Activated T-cell treated with anti-CD3 and anti-CD28 coated beads, Interleukin-2, amount 50 U/mL, for 1 hour (primary cell): Measurements from ENCODE around the gene RIF1.
"Not testable (repeated sequence)": the region's sequence is repeated elsewhere in the genome, so short reads cannot be mapped to it uniquely, and the experiment has no call there.

ENCODE experiments used
- DNase-seq: peaks from one replicate; pipeline ENCODE4 v3.0.0-alpha.2; 2020

The RIF1 gene

DNA sequence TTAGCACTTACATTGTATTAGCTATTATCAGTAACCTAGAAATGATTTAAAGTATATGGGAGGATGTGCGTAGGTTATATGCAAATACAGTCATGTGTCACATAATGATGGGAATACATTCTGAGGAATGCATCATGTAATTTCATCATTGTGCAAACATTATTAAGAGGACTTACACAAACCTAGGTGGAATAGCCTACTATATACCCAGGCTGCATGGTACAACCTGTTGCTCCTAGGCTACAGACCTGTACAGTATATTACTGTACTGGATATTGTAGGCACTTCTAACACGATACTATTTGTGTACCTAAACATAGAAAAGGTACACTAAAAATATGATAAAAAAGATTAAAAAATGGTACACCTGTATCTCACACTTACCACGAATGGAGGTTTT lies 7.9 kb downstream of the RIF1 start:
- DNase-seq, result no peak

DNA sequence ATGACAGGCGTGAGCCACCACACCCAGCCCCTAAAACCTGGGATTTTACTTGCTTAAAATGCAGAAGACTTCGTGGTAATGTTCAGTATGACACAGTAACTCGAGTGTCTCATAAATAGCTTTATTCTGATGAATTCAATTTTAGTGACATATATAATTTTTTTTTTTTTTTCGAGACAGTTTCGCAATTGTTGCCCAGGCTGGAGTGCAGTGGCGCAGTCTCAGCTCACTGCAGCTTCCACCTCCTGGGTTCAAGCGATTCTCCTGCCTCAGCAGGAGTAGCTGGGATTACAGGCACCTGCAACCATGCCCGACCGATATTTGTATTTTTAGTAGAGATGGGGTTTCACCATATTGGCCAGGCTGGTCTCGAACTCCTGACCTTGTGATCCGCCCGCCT lies 12.0 kb downstream of the RIF1 start:
- not testable (repeated sequence) for DNase-seq

DNA sequence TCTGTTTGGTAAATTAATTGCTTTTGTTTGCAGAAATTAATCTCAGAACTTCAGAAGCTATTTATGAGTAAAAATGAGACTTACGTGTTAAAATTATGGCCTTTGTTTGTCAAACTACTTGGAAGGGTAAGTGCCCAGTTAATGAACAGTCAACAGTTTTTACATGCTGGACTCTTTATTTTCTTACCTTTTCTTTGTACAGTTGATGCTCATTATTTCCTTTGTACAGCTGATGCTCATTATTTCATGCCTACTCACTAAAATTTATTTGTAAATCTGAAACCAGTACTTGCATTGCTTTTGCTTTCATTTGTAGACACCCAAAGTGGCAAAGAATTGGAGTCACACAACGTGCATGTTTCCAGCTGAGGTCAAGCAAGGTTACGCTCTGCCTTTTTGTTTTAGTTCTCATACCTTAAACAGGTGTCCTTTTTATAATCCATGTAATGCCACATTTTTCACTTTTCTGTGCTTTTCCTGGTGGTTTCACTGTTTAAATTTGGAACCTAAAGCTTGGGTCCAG lies 13.3 kb downstream of the RIF1 start:
- DNase-seq, result no peak

DNA sequence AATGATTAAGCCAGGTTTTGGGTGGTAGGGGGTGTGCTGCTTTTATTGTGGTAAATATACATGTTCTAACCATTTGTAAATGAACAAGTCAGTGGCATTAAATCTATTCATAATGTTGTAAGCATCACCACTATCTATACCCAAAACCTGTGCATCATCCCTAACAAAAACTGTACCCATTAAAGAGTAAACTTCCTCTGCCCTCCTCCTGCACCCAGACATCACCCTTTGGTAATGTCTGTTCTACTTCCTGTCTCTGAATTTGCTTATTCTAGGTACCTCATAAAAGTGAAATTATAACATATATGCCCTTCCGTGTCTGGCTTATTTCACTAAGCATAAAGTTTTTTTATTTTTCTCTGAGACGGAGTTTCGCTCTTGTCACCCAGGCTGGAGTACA lies 14.1 kb downstream of the RIF1 start:
- DNase-seq, result no peak

DNA sequence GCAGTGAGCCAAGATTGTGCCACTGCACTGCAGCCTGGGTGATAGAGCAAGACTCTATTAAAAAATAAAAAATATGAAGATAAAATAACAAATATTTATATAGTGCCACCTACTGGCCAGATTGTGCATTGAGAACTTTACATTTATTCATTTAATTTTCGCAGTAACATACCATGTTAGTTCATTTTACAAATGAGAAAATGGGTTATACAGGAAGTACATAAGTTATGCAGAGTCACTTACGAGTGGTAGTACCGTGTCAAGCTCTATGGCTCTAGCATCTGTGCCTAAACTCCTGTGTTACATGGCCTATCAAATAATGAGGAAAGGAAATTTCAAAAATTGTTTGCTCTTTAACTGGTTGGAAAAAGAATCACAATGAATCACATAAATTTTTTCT lies 27.9 kb downstream of the RIF1 start:
- no peak for DNase-seq

DNA sequence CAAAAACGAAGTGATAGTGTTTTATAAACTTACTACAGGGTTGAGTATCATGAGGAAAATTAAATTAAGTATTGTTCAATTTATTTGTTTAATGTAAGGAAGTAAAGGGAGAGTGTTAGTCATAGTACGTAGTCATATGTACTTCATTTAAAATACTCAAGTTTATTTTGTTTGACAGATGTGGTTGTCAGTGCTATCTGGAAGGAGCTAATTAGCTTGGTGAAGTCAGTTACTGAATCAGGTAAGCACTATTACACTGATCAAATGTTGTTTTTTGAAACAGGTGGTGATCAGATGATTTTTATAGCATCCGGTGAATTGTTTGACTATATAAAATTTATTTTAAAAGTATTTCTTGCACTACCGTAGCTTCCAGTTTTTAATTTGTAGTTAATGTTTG lies 28.8 kb downstream of the RIF1 start:
- no peak for DNase-seq

DNA sequence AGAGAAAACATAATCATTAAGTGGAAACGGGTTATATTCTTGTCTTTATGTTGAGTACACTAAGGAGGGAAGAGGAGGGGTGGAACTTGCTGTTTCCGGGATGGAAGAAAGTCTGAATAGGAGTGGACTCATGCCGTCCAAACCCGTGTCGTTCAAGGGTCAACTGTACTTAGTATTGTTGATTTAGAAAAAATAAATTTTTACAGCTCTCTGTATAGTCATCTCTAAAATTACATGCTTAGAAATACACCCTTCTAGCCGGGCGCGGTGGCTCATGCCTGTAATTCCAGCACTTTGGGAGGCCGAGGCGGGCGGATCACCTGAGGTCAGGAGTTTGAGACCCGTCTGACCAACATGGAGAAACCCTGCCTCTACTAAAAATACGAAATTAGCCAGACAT lies 29.4 kb downstream of the RIF1 start:
- no peak for DNase-seq

DNA sequence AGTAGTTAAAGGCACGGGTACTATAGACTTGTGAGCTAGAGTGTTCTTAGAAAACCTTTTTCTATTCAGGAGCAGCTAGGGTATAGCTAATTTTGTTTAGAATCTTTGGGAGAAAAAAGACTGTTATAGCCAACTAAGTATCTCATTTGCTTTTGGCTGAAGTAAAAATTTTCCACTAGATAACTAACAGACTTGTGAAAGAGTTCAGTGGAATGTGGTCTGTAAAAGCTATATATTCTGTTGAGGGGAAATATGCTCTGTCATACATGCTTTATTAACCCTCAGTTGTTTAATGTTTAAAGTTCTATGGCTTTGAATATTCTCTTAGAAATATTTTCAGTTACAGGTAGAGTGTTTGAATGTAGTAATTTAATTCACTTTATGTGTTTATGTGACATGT lies 49.7 kb downstream of the RIF1 start:
- no peak for DNase-seq

DNA sequence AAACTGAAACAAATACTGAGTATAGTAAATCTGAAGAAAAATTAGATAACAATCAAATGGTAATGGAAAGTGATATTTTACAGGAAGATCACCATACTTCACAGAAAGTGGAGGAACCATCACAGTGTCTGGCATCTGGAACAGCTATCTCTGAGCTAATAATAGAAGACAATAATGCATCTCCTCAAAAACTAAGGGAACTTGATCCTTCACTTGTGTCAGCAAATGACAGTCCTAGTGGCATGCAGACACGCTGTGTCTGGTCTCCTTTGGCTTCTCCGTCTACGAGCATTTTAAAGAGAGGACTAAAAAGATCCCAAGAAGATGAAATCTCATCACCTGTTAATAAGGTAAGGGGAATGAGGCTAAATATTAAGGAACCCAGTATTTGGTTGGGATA lies 56.1 kb downstream of the RIF1 start:
- DNase-seq, result no peak

DNA sequence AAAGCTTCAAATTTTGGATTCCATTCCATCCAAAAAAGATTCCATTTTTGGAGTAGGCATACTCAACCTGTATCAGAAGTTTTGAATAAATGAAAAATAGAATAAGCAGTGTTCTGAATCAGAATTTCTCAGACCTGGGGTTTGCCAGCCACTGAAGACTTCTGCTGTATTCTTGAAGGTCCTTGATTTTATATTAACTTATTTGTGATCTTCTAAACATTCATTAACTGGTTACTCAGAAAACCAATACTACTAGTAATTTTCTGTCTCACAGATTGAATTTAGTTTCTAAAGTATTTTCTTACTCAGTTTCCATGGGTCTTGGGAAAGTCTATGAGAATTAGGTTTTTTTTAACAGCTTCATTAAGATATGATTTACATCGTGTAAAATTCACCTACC lies 60.9 kb downstream of the RIF1 start:
- DNase-seq, result no peak

DNA sequence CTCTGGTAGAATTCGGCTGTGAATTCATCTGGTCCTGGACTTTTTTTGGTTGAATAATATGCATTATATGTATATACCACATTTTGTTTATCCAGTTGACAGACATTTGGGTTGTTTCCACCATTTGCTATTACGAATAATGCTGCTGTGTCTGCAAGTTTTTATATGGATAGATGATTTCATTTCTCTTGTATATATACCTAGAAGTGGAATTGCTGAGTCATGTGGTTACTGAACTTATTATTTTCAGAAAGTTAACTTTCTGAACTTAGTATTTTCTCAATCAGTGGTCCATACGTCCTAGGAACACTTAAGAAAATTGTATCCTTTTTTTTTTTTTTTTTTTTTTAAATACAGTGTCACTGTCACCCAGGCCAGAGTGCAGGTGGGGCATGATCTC lies 63.3 kb downstream of the RIF1 start:
- no peak for DNase-seq

DNA sequence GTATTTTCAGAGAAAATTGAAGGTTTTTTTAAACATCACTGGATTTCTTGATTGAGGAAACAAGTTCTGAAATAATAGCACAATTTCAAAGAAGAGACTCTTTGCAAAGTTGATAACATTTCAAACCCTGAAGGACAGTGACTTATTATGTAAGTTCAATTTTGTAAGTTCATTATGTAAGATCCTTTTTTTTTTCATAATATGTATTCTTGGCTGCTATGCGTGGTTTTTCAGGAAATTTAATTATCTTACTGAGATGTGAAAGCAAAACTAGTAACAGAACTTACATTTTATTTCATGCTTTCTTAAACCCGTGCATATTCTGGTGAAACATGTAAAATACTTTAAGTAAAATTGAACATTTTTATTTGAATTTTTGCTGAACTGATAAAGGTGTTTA lies 65.4 kb downstream of the RIF1 start:
- DNase-seq, result no peak

DNA sequence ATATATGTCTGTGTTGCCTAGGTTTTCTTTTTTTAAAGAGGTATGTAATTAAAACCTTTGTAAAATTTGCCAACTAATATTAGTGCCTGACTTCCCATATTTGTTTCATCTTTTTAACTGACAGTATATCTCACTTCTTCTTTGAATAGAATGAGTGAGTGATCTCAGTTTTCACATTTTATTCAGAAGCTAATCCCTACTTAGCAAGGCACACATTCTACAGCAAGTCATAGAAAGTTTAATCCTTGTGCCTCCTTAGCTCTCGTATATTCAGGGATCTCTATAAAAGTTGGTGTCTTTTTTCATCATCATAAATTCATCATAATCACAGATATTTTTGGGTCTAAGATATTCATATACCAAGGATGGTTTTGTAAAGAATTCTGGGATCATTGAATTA lies 66.6 kb downstream of the RIF1 start:
- no peak for DNase-seq

DNA sequence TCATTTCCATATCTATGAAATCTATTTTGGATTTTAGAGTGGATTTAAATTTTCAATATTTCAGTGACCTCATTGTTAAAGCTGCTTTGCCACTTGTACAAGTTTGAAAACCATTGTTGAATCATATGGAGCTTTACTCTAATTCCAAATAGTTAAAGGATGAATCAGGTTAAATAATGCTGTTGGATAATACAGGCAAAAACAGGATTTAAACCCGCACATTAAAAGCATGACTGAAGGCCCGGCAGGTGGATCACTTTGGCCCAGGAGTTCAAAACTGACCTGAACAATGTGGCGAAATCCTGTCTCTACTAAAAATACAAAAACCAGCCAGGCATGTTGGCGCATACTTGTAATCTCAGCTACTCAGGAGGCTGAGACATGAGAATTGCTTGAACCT lies 68.3 kb downstream of the RIF1 start:
- no peak for DNase-seq

DNA sequence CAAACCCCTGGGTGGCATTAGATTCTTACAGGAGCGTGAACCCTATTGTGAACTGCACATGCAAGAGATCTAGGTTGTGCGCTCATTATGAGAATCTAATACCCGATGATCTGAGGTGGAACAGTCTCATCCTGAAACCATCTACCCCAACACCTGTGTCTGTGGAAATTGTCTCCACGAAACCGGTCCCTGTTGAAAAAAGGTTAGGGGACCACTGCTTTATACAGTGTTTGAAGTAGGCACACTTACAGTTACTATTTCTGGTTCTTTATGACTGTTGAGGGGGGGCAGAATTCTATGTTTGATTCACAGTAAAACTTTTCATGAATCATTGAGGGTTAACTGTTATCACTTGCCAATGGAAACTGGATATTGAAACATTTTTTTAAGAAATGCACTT lies 72.0 kb downstream of the RIF1 start:
- no peak for DNase-seq

DNA sequence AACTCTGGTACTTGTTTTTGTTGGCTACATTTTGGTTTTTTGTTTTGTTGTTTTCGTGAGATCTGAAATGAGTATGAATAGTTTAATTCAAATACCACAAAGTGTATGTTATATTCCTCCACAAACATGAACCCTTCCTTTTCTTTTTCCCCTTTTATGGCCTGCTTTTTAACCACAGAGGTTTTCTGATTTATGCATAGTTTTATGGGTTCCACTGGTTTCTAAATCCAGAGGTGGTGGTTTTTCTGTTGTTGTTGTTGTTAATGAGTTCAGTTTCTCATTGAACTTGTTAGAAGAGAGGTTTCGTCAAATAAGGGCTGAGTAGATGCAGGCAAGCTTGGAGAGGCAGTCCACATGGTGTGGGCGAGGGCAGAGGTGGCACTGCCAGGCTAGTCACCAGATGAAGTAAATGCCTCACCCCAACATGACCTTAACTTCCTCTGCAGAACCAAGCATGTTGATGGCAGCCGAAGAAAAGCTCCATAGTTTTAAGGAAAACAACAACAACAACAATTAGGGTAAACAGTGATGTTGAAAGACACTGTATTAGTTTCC lies 72.5 kb downstream of the RIF1 start:
- DNase-seq, result no peak

DNA sequence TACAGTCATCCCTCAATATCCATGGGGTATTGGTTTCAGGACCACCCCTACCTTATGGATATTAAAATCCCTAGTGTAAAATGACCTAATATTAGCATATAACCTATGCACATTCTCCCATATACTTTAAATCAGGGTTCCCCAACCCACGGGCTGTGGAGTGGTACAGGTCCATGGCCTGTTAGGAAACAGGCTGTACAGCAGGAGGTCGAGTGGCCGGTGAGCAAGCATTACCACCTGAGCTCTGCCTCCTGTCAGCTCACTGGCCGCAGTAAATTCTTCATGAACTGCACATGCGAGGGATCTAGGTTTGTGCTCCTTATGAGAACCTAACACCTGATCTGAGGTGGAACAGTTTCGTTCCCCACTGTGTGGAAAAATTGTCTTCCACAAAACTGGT lies 73.8 kb downstream of the RIF1 start:
- DNase-seq, result no peak

DNA sequence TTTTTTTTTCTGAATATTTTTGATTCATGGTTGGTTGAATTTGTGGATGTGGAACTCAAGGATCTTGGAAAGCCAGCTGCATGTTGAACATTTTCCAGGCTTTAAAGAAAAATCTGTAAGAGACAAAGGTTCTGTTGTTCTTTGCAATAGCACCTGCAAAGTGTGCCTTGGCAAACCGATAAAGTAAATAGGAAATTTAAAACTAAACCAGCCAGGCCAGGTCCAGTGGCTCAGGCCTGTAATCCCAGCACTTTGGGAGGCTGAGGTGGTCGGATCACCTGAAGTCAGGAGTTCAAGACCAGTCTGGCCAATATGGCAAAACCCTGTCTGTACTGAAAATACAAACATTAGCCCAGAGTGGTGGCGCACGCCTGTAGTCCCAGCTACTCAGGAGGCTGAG lies 74.4 kb downstream of the RIF1 start:
- no peak for DNase-seq

DNA sequence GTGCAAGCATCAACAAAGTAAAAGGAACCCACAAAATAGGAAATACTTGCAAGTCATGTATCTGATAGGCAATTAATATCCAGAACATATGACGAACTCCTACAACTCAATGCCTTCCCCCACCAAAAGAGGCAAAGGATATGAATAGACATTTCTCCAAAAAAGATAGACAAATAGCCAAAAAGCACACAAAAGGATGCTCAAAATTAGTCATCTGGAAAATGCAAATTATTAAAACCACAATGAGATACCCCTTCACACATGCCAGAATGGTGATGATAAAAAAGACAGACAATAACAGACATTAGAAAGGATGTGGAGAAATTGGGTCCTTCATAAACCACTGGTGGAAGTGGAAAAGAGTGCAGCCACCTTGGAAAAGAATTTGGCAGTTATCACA lies 76.4 kb downstream of the RIF1 start:
- DNase-seq, result no peak

DNA sequence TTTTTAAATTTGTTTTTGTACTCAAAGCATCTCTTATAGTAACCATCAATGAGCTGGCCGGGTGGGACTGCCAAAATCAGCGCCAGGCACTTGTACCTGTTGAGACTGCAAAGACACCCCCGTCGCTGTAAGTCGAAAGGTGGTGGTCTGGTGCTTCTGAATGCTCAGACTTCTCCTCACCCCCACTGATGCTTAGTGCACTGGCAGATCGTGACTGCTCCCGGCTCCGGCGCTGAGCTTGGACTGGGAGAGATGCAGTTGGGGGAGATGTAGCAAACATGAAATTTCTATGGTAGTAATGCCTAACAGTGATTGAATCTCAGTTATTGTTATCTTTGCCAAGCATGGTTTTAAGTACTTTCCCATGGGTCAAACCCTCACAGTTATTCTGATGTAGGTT lies 80.6 kb downstream of the RIF1 start:
- DNase-seq, result no peak

DNA sequence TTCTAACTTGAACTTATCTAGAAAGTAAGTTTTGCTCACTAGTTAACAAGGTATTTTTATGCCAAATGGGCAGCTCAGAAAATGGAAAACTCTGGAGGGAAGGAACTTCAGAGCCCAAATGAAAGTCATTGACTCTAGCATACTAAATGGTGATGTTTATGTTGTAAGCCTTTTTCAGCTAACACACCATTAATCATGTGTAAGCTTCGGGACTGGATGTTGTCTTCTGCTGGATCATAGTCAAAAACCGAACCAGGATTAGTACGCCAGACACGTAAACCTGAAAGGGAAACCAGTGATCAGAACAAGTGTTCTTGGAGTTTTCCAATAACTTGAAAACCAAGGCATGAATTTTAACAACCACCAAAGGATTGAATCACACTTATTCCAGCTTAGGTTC lies 81.8 kb downstream of the RIF1 start:
- DNase-seq, result no peak

DNA sequence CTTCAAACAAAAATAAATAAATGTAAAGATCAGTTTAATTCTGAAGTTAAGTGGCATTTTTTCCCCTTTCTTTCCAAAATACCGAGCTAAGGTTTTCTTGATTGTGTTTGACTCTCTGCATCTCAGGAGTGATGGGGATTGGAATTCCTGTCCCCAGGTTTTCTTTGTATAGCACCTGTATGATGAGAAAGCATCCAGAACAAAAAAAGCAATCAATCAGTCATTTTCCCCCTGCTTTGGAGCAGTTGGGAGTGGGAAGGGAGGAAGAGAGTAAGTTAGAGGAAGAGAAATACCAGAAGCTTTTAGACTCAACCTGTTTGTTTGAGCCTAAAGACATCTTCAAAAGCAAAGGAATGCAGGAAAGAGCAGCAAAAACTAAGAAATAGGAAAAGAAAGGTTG lies 88.5 kb downstream of the RIF1 start:
- DNase-seq, result no peak

DNA sequence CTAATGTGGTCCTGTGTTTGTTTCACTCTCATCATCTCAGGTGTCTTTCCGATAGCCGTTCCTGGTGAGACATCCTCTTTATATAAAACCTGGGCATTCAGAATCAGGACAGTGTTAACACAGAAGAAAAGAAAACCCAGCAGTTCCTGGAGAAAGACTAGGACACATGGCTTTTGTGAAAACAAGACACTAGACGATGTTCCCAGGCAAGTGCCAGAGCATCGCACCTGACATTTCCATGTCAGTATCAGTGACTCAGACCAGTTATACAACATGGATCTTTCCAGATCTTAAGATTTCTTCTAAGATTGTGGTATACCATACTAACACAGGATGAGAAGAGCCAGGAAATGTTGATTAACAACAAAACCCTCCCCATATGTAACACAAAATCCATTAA lies 96.5 kb downstream of the RIF1 start:
- DNase-seq, result no peak

DNA sequence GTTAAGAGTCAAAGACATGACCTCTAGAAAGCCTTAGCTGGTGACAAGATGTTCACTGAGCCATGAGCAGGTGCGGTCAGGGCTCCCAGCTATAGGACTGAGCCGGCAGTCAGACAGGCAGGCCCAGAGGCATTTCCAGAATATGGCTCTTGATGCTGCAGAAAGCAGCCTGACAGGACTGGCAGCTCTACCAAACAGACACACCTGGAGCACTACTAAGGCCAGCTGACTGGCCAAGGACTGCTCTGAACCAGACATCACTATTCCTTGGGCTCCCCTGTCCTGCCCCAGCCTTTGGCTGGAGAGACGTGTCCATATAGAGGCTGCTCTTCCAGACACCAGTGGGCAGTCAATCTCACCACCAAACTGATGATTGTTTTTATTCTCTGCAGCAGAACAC lies 98.8 kb downstream of the RIF1 start:
- no peak for DNase-seq

DNA sequence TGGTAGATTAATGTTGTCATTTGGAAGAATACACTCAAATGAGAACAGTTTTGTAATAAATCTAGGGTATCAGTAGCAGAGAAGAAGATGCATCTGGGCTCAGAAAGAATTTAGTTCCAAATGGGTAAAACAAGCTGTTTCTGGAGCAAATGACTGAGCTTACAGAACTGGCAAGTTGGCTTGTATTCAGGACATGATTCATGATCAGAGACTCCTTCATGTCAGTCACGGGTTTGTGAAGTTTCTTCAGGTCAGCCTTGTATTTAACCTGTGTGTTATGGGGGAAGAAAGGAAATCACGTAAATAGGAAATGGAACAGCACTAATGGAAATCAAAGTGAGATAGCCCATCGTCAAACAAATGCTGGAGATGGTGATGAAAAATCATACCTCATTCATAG lies 109.1 kb downstream of the RIF1 start:
- DNase-seq, result no peak

DNA sequence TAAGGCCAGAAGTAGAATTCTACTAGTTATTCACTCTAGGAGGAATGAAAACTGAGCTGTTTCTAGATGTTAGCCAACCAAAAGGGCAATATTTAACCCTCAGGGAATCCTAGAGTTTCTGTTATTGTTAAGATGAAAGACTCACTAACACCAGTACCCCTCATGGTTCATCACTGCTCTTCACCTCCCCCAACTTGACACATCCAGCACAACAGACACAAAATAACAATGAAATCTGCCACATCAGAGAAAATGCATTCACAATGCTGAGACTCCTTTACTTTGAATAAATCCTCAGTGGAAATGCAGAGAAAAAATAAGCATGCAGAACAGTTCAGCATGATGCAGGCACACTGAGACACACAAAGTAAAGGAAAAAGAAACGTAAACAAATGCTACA lies 111.3 kb downstream of the RIF1 start:
- no peak for DNase-seq
